GM21717 (cell line): ENCODE measurements around the gene LRRC27.

Experiments used
- ATAC-seq: cut with Tn5 transposase; IDR thresholded peaks from one replicate; pipeline ENCODE4 v1.9.1; 2021; ENCODE audit warnings: mild to moderate bottlenecking, moderate library complexity; ENCODE audit not compliant: unreplicated experiment

Gene LRRC27

DNA sequence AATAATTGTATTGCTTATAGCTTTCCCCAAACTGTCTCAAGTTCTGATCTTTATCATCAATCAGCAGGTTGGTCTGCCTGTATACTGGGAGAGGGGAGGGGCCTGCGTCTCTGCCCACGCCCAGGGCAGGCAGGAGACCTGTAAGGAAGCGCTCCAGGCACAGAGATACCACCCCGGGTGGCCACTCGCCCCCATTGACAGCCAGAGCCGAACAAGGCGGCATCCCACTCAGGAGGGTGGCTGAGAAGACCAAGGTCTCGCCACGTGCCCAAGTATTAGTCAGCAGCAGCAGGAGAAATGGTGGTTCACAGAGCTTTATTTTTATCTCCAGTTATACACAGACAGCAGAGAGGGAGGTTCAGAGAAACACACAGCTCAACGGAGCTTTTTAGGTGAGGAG is 31.4 kb upstream of the LRRC27 start:
- no peak for ATAC-seq

DNA sequence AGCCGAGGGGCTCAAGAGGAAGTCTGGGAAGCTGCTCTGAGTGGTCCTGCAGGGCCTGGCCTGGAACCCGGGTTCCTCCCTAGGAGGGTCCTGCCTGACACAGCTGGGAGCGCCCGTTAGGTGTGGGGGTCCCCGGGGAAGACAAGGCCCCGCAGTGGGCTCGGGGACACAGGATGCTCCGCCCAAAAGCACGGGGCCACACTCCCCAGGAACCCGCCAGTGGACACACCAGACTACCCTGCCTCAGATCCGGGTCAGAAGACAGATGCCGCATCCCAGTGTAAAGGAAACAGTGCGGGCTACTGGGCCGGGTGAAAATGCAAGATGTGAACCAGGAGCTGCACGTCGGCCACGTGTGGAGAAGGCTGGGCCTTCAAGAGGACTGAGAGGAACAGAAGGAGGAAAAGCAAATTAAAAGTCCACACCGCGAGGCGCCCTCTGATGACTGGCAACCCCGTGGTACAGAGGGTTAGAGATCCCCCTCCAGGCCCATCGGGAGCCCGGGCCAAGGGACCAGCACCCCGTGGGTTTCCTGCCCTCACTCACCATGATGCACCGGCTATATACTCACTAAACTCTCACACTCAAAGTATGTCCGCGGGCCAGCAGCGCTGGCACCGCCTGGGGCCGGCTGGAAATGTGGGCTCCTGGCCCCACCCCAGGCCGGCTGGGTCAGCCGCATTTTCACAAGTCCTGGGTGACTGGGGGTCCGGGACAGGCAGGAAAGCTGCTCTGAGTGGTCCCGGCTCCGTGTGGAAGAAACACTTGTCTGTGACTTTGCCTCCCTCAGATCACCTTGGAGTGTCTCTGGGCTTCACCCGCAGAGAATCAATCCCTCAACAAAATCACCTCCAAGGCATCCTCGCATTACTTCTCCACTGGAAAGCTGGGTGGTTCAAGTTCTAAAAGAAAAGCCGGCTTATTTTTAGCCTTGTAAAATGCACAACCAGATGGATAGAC is 30.3 kb upstream of the LRRC27 start:
- ATAC-seq: no peak

DNA sequence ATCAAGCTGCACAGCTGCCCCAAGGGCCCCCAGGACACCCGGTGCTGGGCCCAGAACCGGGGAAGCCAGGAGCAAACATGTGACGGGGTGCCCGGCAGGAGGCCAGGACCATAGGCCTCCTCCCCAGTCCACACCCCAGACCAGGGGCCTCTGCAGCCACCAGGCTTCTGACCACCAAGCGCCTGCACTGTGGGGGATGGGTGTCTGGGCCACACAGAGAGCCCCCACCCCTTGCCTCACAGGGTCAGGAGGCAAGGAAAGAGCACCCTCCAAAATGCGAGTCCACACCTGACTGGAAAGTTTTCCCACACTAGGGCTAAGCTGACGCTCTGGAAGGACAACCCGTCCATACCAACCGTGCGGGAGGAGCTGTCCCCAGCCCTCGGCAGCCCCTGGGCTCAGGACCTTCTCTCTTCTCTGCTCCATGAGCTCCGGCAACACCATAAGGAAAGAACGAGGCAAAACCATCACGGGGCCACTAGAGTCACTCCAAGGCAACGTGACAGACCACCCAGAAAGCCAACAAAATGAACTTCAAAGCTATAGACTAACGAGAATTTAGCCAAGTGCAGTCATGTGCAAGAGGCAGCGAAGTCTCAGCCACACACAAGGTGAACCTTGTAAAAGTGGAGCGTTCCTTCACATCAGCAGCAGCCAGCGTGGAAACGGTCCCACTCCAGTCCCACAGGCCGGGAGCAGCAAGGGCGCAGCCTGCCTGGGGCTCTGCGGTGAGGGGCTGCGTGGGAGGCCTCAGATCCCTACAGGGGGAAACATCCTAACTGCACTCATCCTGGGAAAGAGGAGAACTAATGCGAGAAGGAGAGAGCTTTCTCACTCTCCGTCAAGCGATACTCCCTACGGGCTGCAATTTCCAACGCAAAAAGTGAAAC is 29.3 kb upstream of the LRRC27 start:
- no peak for ATAC-seq

DNA sequence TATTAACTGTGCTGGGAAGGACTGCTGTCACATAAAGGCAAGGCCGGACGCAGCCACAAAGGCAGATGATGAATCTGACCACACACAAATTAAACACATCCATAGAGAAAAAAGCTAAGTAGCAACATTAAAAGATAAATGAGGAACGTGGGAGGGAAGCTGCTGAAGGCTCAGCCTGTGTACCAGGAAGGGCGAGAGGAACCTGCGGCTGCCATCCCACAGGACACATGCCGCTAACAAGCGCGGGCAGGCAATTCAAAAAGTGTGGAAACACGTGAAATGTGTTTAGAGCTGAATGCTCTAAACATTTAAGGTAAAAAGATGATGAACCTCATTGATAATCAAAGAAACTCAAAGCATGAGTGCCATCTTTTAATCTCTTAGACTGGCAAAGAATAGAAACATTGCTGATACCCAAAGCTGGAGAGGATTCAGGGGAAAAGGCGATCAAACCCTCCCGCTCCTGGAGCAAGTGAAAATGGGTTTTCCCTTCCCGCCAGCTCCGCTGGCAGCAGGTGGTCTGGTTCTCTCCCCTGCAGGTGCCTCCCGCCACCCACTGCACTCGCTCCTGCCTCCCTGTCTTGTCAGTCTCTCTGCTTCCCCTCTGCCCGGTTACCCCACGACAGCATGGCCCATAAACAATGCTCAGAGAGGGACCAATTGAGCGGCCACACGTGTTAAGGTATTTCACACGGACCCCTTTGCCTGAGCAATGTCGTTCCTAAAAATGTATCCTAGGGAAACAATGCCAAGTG is 28.5 kb upstream of the LRRC27 start:
- no peak for ATAC-seq

DNA sequence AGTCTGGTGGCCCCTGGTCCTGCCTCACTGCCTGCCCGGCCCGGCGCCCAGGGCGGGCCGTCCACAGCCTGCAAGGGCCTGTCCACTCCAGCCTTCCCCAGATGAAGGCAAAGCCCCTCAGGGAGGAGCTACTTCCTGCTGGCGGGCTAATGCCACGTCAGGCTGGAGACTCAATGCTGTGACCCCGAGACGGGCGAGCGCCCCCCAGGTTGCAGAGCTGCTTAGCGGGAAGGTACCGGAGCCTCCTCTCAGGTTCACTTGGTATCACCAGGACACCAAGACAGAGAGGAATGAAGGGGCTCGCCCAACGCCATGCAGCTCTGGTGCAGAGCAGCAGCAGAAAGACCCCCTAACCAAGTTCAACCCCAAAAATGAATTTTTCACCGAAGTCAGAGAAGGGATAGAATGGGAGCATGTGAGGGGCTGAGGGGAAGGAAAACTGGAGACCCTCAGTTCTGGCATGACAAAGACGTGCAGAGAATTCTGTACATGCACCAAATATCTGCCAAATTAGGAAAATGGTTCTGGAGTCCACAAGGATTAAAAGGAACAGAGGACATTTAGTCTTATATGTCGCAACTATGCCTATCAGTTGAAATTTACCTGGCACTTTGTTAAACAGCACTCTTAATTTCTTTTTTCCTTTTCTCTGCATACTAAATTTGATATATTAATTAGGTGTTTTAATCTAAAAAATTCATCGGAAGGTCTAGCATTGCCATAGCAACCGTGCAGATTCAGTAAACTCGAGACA is 27.1 kb upstream of the LRRC27 start:
- no peak for ATAC-seq

DNA sequence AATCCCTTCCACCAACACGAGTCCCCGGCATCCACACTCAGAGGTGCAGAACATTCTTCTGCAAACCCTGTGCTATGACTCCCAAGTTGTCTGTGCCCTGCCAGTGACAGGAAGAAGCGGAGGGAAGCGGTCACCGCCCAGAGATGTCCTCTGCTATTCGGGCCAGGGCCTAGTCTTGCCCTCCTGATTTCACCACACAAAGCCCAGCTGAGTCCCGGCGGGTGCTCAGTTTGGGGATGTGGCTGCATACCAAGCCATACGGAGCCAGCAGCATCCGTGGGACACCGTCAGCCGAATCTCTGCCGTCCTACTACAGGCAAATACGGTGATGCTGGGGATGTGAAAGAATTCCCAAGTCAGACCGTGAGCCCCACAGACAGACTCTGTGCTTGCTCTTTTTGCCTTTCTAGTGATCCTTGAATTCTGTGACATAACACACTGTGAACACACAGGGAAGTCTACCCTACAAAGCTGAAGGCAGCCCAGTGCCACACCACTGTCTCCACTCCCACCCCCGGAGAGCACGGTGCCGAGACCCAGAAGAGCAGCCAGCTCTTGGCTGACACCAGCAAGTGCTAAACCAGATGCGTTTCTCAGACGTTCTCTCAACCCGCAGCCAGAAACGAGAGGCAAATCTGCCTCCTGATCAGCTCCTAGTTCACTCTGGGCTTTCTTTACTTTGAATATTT is 26.2 kb upstream of the LRRC27 start:
- no peak for ATAC-seq

DNA sequence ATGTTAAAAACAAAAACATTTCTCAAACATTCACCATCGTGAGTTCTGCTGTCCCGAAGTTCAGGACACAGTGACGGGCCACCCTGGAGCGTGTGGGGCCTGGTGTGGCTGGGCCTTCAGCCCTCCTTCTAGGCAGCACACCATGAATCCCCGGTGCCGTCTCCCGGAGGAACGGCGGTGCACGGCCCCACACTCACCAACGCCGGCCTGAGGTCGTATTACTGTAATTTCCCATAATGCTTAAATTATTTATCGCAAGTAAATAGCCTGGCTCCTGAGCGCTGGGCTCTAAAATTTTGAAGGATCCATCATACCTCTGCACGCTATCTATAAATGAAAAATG is 25.7 kb upstream of the LRRC27 start:
- ATAC-seq: no peak

DNA sequence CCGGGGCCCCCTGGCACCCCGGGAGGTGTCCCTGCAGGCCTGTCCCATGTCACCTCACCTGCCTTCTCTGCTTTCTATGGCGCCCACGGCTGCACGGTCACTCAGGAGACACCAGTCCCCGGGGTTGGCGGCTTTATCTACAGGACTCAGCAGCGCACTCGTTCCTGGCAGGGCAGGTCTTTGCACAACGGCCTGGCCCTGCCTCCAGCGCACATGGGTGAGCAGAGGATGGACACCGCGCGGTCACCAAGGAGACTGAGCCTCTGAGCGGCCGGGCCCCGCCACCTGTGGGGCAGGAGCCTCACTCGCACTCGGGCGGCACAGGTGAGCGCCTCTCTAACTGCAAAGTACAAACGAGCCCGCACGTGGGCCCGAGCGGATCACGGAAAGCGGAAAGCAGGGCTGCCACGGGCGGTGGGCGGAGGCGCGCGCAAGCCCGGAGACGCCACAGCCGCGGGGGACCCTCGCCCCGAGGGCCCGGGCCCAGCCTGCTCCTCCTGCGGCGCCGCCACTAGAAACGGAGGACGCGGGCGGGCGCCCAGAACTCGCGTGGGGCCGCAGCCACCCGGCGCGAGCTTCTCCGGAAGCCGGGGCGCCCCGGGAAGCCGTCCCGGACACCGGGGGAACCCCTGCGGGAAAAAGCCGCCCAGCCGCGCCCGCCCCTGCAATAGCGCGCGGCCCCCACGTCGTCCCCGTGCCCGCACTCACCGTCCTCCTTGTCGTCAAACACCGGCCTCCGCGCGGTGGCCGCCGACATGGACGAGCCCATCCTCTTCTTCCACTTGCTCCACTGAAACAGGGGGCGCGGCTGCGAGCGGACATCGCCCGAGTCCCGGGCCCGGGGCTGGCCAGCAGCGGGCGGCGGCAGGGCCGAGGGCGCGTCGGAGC is 24.9 kb upstream of the LRRC27 start:
- peak; percentile 18 for ATAC-seq

DNA sequence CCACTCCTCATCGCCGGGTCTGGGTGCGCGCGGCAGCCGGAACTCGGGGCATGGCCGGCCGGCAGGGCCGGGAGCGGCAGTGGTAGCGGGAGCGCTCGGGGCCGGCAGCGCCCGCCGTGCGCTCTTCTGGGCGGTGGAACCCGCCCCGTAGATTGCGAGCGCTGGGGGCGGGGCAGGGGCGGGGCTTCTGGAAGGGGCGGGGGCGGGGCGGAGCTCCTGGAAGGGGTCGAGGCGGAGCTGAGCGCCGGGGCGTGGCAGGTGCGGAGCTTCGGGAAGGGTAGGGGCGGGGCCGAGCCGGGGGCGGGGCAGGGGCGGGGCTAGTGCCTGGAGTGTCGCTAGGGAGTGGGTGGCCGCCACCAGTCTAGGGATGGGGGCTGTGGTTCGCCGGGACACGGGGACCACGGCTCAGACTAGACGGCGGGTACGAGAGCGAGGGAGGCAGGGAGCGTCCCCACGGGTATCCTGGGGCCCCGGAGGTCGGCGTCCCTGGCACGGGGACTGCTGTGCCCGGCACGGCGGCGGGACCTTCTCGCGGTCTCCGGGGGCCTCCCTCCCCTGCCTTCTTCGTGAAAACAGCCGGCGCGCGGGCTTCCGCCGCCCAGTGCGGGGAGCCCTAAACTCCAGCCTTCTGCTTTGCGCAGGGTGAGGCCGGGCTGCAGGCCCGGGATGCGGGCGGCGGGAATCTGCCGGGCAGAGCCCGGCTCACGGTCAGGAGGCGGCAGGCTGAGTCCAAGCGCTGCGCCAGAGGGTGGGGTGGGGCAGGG is 24.0 kb upstream of the LRRC27 start, which contains the start of gene STK32C:
Gene STK32C, minus strand, starts transcription at position 128 of the 764 bp plus-strand sequence. Its CDS starts 117 bp downstream, at position 11.
- peak; percentile 63 for ATAC-seq

DNA sequence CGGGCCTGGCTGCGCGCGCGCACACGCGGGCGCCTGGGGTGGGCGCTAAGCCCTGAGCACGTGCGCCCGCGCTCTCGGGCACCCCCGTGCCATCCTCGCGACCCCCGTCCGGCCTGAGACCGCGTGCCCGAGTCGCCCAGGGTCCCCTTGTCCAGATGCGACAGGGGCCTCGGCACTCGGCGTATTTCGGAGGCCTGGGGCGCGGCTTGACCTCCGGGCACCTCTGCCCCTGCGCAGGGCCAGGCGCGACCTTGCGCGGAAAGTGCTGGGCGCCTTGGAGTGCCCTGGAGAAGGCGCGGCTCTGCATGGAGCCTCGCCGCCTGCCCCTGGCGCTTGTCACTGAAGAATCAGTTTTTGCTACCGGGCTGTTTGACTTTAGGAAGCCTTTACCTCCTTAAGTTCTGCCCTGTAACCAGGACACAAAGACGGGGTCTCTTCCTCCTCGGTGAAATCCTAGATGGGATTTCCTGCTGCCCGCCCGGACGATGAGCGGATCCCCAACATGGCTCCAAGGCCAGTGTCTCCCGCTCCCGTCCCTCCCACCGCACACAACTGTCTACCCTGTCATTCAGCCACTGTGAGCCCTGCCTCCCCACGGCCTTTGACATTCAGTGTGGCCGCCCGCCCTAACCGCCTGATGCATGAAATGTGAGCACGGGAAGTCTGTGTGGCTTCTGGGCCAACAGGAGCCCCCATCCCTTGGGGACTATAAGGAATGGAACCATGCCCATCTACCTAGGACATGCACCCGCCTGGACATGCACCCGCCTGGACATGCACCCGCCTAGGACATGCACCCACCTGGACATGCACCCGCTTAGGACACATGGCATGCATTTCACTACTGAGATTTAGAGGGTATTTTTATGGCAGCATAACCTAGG is 23.2 kb upstream of the LRRC27 start:
- ATAC-seq: no peak

DNA sequence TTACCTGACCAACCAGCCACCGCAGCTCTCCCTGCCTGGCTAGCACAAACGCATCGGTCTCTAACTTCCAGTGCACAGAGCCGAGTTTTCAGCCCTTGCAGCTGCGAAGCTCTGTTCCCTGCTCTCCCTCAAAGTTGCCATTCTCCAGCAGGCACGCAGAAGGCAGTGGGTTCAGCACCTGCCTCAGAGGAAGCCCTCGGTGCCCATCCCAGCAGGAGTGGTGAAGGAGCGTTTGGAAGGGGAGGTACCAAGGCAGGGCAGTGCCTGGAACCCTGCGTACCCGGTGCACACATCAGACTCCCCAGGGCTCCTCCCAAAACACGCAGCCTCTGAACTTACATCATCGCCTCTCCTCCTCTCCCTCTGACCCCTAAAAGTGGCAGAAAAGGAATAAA is 22.5 kb upstream of the LRRC27 start:
- ATAC-seq: no peak

DNA sequence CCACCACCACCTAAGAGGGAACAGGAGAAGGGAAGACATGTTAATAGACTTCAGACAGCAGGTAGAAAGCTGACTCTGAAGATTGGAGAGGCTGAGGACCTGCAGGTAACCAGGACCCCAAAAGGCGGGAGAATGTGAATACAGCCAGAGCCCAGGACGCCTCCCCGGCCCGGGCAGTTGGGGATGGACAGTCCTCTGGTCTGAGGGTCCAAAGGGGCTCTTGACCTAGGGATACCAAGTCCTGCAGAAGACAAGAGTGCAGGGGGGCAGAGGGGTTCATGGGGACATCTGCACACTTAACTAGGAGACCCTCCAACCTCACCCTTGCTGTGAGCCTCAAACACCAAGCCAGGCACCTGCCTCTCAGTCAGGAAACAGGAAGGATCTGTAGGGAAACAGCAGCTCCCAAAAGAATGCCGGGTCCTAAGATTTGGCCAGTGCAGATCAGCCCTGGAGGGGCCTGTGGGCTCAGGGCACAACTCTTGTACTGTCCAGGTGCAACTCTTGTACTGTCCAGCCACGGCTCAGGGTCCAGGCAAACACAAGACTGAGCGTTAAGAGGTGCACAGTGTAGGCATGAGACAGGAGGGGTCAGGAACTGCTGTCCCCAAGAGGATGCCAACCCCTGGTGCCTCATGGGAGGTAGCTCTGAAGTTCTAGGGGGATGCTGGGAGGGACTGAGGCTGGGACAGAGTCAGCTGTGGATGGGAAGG is 22.0 kb upstream of the LRRC27 start:
- no peak for ATAC-seq

DNA sequence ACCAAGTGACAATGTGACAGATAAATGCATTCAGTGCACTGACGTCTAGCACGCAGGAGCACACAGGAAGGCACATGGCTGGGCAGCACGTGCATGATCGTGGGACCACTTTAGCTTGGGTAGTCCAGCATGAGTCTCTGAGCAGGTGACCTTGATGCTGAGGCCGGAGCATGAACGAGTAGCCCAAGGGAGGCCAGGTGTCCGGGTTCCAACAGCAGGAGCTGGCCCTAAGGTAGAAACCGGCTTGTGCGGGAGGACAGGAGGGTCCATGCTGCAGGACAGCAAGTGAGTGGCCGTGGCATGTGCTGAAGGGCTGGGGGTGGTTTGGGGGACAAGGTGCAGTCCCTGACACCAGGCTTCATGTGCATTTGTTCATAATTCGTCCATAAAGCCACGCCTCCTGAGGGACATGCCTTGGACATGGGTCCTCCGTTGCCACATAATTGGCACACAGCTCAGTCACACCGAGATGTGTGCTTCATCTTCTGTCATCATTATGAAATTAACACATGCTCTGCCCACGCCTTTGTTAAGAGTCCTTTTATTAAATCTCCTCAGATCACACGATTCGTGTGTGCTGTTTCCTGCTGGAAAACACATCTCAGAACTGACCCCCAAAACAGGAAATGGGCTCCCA is 21.2 kb upstream of the LRRC27 start:
- ATAC-seq: no peak

DNA sequence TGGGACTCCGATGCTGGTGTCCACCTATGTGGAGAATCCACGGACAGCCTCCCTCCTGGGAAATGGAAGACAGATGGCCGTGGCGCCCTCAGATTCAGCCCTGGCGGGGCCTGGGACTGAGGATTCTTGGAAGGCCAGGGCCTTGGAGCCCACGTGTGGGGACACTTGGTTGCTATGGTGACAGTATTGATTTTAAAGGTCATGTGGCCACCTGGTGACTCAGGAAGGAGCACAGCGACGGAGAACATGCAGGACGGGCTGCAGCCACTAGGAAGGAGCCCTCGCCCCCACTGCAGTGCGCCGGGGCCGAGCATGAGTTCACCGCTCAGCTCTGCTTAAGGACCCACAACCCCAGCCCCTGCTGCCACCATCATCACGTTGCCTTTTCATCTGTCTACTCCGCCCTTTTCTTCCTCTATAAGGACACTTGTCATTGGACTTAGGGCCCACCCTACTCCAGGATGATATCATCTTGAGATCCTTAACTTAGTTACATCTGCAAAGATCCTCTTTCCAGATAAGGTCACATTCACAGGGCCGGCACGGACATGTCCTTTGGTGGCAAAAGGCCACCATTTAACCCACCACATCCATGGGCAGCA is 20.6 kb upstream of the LRRC27 start:
- no peak for ATAC-seq

DNA sequence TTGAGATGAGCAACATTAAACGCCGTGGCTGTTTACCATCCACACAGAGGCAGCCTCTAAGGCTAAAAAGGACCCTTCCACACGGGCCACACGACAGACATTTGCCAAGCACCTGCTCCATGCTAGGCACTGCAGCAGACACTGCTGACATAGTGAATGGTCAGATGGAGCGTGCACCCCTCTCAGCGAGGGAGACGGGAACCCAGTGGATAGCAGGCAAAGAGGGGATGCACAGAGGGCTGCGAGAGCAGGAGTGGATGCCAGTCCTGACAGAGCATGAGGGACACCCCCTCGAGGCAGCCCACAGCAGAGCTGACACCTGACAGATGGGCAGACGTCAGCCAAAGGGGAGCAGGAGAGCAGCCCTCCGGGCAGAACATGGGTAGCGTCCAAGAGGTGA is 18.7 kb upstream of the LRRC27 start:
- ATAC-seq: no peak

DNA sequence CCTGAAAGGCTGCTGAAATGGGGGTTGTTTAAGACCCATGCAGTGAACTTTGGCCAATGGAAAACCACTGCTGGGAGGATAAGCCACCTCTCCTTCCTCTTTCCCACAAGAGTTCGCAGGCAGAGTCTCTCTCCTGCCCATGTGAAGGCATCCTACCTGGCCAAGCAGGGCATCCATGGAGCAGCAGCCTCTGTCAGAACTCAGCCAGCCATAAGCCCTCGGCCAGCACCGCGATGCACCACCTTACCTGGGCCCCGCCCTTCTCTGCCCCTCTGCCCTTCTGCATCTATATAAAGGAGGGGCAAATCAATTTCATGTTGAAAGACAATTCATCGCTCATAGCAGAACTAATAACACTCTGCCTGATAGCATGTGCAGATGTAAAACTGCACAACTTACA is 18.1 kb upstream of the LRRC27 start:
- ATAC-seq: no peak
